Measurements from ENCODE around the gene RIOK2.
"Not testable (repeated sequence)": the region's sequence is repeated elsewhere in the genome, so short reads cannot be mapped to it uniquely, and the experiment has no call there.

Gene RIOK2

DNA sequence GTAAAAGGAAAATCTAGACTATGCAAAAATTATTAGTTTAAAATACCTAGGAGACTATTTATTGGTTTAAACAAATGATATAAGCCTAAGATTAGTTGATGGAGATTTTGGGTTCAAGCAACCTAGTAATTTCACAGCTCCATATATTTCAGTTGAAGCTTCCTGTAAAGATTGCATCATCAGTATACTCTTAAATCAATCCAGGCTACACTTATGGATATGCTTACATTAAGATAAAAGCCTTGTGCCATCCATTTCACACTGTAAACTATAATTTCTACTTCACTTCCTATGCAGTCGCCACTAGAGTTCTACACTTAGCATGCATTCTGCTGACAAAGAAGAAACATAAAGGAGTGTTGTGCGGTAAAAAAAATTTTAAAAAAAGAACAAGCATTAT, 33.3 kb downstream of the RIOK2 start:
- Histone ChIP-seq H3K36me3 (ENCODE audit: control insufficient read depth, insufficient read depth, low read length) (no peaks in the 10 kb centered on the region), H3K4me1 (ENCODE audit: control insufficient read depth, insufficient read depth, low read length, poor library complexity, severe bottlenecking) (no peaks in the 10 kb centered on the region), H3K27me3 (replicated peaks; ENCODE audit: control insufficient read depth, insufficient read depth, low read length, poor library complexity, severe bottlenecking) (no peaks in the 10 kb centered on the region), H3K27ac (ENCODE audit: insufficient read depth, low read length, poor library complexity, severe bottlenecking) (no peak overlapping the region), H3K9me3 (ENCODE audit: control insufficient read depth, low read length) (no peaks in the 10 kb centered on the region), H3K4me3 (ENCODE audit: insufficient read depth, low read depth, low read length, poor library complexity, severe bottlenecking) (no peak overlapping the region)
- DNase-seq = no peak

DNA sequence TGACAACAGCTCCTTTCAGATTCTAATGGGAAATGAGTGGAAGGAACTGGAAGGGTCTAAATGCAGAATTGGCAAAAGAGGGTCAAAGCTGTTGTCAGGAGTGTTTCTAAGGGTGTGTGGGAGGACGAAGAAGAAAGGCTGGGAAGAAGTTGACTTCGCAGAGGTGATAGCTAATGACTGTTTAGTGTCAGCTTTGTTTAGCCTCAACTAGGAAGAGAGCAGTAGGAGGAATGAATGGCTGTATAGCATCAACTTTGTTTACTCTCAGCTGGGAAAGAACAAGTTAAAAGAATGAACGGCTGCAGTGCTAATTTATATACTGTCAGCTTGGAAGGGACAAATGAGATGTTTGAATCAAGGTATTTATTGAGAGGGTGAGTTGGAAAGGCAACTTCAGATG, 34.8 kb downstream of the RIOK2 start:
- no peak overlapping the region for H3K4me3 ChIP-seq (ENCODE audit: insufficient read depth, low read depth, low read length, poor library complexity, severe bottlenecking)
- H3K27me3 ChIP-seq (replicated peaks; ENCODE audit: control insufficient read depth, insufficient read depth, low read length, poor library complexity, severe bottlenecking) = no peaks in the 10 kb centered on the region
- H3K9me3 ChIP-seq (ENCODE audit: control insufficient read depth, low read length) = no peaks in the 10 kb centered on the region
- no peak for DNase-seq
- H3K27ac ChIP-seq (ENCODE audit: insufficient read depth, low read length, poor library complexity, severe bottlenecking) = no peak overlapping the region
- H3K4me1 ChIP-seq (ENCODE audit: control insufficient read depth, insufficient read depth, low read length, poor library complexity, severe bottlenecking) = no peaks in the 10 kb centered on the region
- no peaks in the 10 kb centered on the region for H3K36me3 ChIP-seq (ENCODE audit: control insufficient read depth, insufficient read depth, low read length)

DNA sequence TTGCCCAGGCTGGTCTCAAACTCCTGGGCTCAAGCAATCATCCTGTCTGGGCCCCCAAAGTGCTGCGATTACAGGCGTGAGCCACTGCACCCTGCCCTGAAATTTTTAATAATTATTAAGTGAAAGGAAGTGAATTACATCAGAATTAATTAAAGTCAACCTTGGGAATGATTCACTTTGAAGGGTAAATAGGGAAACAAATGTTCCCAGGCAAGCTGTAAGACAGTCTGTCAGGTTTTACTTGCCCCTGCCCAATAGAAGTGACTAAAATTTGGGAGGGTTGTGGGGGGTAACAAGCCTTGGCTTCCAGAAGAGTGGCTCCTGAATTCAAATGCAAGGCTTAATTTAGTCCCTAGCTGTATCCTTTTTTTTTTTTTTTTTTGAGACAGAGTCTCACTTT, 39.3 kb downstream of the RIOK2 start:
- Histone ChIP-seq H3K36me3 (ENCODE audit: control insufficient read depth, insufficient read depth, low read length) (no peaks in the 10 kb centered on the region), H3K27ac (ENCODE audit: insufficient read depth, low read length, poor library complexity, severe bottlenecking) (no peak overlapping the region), H3K4me3 (ENCODE audit: insufficient read depth, low read depth, low read length, poor library complexity, severe bottlenecking) (no peak overlapping the region), H3K27me3 (replicated peaks; ENCODE audit: control insufficient read depth, insufficient read depth, low read length, poor library complexity, severe bottlenecking) (no peaks in the 10 kb centered on the region), H3K4me1 (ENCODE audit: control insufficient read depth, insufficient read depth, low read length, poor library complexity, severe bottlenecking) (no peaks in the 10 kb centered on the region), H3K9me3 (ENCODE audit: control insufficient read depth, low read length) (no peaks in the 10 kb centered on the region)
- no peak for DNase-seq

DNA sequence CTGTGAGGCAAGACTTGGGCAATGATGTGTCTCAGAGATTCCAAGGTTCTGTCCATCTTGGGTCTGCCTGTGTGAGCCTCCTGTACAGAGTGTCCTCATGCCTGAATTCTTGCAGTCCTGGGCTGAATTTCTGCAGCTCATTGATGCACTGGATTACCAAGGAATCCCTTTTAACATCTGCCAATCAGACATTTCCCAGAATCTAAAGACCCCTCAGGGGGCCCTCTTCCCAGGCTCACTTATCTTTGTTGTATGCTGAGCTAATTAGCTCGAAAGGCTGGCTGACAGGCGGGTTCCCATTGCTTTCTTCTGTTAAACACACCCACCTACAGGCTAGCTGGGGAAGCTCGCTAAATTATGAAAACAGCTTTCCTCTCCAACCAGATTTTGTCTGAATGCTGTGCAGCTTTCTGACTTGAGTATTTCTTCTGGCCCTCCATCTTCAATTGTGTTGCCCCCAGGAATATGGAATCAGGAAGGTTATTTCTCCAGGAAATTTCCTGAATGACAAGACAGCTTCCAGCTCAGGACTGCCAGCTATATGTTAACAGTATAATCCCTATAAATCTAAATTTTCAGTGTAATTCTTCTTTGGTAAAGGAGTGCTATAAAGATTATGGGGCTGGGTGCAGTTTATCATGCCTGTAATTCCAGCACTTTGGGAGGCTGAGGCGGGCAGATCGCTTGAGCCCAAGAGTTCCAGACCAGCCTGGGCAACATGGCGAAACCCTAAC, 40.4 kb downstream of the RIOK2 start, which contains the start of gene LIX1:
LIX1 (minus strand) TSS at position 91 of the 734 bp plus-strand sequence; CDS start at position 56, 35 bp downstream.
- no peaks in the 10 kb centered on the region for H3K27me3 ChIP-seq (replicated peaks; ENCODE audit: control insufficient read depth, insufficient read depth, low read length, poor library complexity, severe bottlenecking)
- no peak within 1 kb of the TSS for H3K27ac ChIP-seq (ENCODE audit: insufficient read depth, low read length, poor library complexity, severe bottlenecking)
- no peaks in the 10 kb centered on the region for H3K4me1 ChIP-seq (ENCODE audit: control insufficient read depth, insufficient read depth, low read length, poor library complexity, severe bottlenecking)
- DNase-seq = no peak
- H3K36me3 ChIP-seq (ENCODE audit: control insufficient read depth, insufficient read depth, low read length) = no peaks in the 10 kb centered on the region
- H3K9me3 ChIP-seq (ENCODE audit: control insufficient read depth, low read length) = no peaks in the 10 kb centered on the region
- H3K4me3 ChIP-seq (ENCODE audit: insufficient read depth, low read depth, low read length, poor library complexity, severe bottlenecking) = no peak within 1 kb of the TSS

DNA sequence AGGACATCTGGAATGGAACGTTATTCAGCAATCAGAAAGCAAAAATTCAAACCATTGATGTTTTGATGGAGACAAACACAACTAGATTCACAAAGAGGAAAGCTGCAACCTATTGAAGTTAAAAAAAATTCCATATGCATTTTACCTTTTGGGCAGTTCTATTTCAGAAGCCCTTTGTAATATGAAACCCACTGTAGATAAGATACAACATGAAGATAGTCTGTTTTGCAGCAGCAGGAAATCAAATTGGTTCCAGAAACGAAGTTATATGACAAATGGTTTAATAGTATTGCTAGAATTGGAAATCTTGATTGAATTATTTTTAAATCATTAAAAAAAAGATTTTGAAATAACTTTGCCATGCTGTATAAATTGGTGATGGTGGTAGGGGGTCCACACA, 41.5 kb downstream of the RIOK2 start:
- no peak for DNase-seq
- no peaks in the 10 kb centered on the region for H3K27me3 ChIP-seq (replicated peaks; ENCODE audit: control insufficient read depth, insufficient read depth, low read length, poor library complexity, severe bottlenecking)
- H3K36me3 ChIP-seq (ENCODE audit: control insufficient read depth, insufficient read depth, low read length) = no peaks in the 10 kb centered on the region
- no peaks in the 10 kb centered on the region for H3K4me1 ChIP-seq (ENCODE audit: control insufficient read depth, insufficient read depth, low read length, poor library complexity, severe bottlenecking)
- no peak overlapping the region for H3K4me3 ChIP-seq (ENCODE audit: insufficient read depth, low read depth, low read length, poor library complexity, severe bottlenecking)
- no peaks in the 10 kb centered on the region for H3K9me3 ChIP-seq (ENCODE audit: control insufficient read depth, low read length)
- no peak overlapping the region for H3K27ac ChIP-seq (ENCODE audit: insufficient read depth, low read length, poor library complexity, severe bottlenecking)

DNA sequence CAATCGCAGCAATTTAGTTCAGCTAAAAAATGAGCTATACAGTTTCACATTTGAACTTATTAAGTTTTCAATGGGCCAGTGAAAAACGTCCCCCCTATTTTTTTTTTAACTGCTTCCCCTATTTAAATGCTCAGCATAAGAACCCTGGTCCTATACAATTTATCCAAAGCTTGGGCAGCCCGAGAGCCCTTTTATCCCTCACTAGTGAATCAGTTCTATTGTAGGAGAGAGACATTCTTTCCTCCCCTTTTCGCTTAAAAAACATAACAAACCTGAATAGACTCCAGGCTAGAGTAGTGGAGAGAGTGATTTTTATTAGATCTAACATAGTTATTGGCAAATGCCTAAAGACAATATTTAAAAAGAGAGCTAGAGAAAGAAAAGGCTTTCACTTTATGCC, 42.0 kb downstream of the RIOK2 start:
- Histone ChIP-seq H3K27me3 (replicated peaks; ENCODE audit: control insufficient read depth, insufficient read depth, low read length, poor library complexity, severe bottlenecking) (no peaks in the 10 kb centered on the region), H3K4me3 (ENCODE audit: insufficient read depth, low read depth, low read length, poor library complexity, severe bottlenecking) (no peak overlapping the region), H3K4me1 (ENCODE audit: control insufficient read depth, insufficient read depth, low read length, poor library complexity, severe bottlenecking) (no peaks in the 10 kb centered on the region), H3K36me3 (ENCODE audit: control insufficient read depth, insufficient read depth, low read length) (no peaks in the 10 kb centered on the region), H3K27ac (ENCODE audit: insufficient read depth, low read length, poor library complexity, severe bottlenecking) (no peak overlapping the region), H3K9me3 (ENCODE audit: control insufficient read depth, low read length) (no peaks in the 10 kb centered on the region)
- no peak for DNase-seq

DNA sequence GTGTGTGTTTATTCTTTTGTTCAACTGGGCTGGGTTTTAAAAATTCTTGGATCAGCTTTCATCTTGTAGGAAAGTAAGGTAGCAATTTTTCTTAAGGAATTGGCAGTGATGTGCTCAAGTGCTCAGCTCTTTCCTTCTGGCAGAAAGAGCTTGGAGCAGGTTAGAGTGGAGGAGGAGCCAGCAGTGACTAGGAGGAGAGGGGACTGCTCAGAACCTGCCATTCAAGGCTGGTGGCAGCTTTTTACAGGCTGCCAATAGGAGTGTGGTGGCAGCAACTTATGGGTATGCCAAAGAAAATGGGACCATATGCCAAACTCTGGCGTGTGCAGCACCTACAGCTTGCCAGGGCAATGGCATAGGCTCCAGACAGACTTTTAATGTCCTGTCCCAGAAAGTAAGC, 42.8 kb downstream of the RIOK2 start:
- H3K4me1 ChIP-seq (ENCODE audit: control insufficient read depth, insufficient read depth, low read length, poor library complexity, severe bottlenecking) = not testable (repeated sequence)

DNA sequence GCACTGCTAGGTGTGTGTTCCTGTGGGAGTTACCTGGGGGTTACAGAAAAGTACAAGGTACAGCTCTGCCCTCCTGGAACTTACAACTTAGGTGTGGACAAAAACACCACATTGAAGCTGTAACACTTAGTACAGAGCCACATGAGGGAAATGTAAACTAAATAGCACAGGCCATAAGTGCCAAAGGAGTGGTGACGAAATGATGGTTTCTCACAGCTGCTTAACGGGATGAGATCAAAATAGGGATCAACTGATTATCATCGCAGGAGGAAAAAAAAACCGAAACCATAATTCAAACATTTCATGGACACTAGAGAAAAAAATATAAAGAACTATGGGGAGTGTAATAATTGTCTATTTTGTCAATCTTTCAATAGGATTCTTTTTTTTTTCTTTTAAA, 46.6 kb downstream of the RIOK2 start:
- Histone ChIP-seq H3K36me3 (ENCODE audit: control insufficient read depth, insufficient read depth, low read length) (no peaks in the 10 kb centered on the region), H3K9me3 (ENCODE audit: control insufficient read depth, low read length) (no peaks in the 10 kb centered on the region), H3K4me1 (ENCODE audit: control insufficient read depth, insufficient read depth, low read length, poor library complexity, severe bottlenecking) (no peaks in the 10 kb centered on the region), H3K27me3 (replicated peaks; ENCODE audit: control insufficient read depth, insufficient read depth, low read length, poor library complexity, severe bottlenecking) (no peaks in the 10 kb centered on the region), H3K4me3 (ENCODE audit: insufficient read depth, low read depth, low read length, poor library complexity, severe bottlenecking) (no peak overlapping the region), H3K27ac (ENCODE audit: insufficient read depth, low read length, poor library complexity, severe bottlenecking) (no peak overlapping the region)
- DNase-seq = no peak

More for the DNA sequence above, 42.8 kb downstream of the RIOK2 start:
- not testable (repeated sequence) for H3K27ac ChIP-seq (ENCODE audit: insufficient read depth, low read length, poor library complexity, severe bottlenecking); H3K9me3 ChIP-seq (ENCODE audit: control insufficient read depth, low read length); DNase-seq; H3K36me3 ChIP-seq (ENCODE audit: control insufficient read depth, insufficient read depth, low read length); H3K4me3 ChIP-seq (ENCODE audit: insufficient read depth, low read depth, low read length, poor library complexity, severe bottlenecking); H3K27me3 ChIP-seq (replicated peaks; ENCODE audit: control insufficient read depth, insufficient read depth, low read length, poor library complexity, severe bottlenecking)

DNA sequence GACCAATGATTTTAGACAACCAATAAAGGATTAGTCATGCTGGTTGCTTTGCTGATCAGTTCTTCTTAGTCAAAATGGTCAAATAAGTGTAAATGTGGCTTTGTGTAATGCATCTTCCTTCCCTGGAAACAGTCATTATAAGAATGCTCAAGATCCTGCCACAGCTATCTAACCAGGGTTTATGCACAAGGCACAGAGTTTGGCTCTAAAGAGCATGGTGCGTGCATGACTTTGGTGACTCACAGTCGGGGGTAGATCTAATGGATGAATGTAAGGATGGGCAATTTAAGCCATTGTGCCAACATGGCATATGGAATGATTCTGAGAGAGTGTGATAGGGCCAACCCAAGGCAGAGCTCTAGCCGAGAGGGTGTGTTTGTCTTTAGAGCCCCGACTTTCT, 47.2 kb downstream of the RIOK2 start:
- H3K4me1 ChIP-seq (ENCODE audit: control insufficient read depth, insufficient read depth, low read length, poor library complexity, severe bottlenecking) = no peaks in the 10 kb centered on the region
- no peak overlapping the region for H3K27ac ChIP-seq (ENCODE audit: insufficient read depth, low read length, poor library complexity, severe bottlenecking)
- H3K36me3 ChIP-seq (ENCODE audit: control insufficient read depth, insufficient read depth, low read length) = no peaks in the 10 kb centered on the region
- H3K4me3 ChIP-seq (ENCODE audit: insufficient read depth, low read depth, low read length, poor library complexity, severe bottlenecking) = no peak overlapping the region
- no peaks in the 10 kb centered on the region for H3K27me3 ChIP-seq (replicated peaks; ENCODE audit: control insufficient read depth, insufficient read depth, low read length, poor library complexity, severe bottlenecking)
- H3K9me3 ChIP-seq (ENCODE audit: control insufficient read depth, low read length) = no peaks in the 10 kb centered on the region
- DNase-seq = no peak

DNA sequence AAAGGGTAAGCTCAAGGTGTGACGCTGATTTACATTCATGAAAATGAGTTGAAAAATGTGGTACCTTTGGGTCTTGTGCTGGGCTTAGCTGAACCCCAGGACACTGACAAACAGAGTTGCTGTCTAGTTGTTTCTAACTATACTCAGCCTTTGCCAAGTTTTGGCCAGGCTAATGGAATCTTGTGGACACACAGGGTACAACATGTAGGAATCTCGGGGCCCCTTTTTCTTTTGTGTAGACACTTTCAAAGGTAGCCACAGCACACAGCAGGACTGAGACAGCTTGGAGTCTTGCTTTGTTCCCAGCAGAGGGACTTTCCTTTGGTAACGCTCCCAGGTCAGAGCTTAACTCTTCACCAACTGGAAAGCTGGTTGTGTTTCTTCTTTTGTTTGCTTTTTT, 48.4 kb downstream of the RIOK2 start:
- DNase-seq = no peak
- Histone ChIP-seq H3K4me1 (ENCODE audit: control insufficient read depth, insufficient read depth, low read length, poor library complexity, severe bottlenecking) (no peaks in the 10 kb centered on the region), H3K27me3 (replicated peaks; ENCODE audit: control insufficient read depth, insufficient read depth, low read length, poor library complexity, severe bottlenecking) (no peaks in the 10 kb centered on the region), H3K27ac (ENCODE audit: insufficient read depth, low read length, poor library complexity, severe bottlenecking) (no peak overlapping the region), H3K4me3 (ENCODE audit: insufficient read depth, low read depth, low read length, poor library complexity, severe bottlenecking) (no peak overlapping the region), H3K36me3 (ENCODE audit: control insufficient read depth, insufficient read depth, low read length) (no peaks in the 10 kb centered on the region), H3K9me3 (ENCODE audit: control insufficient read depth, low read length) (no peaks in the 10 kb centered on the region)

All from effector memory CD4-positive, alpha-beta T cell (primary cell).